HepG2 (cell line): ENCODE results near the gene RNASE4. TPM values are rescaled to one million over a fixed set of nuclear protein-coding genes. Genes with fewer than 3 reads are reported as not detected.

Experiments used
- CBFB ChIP-seq: sonication (generic); formaldehyde crosslinking; IDR thresholded peaks from 2 replicates; pipeline ENCODE4 v1.4.0; 2020; ENCODE audit warnings: missing genetic modification reagents
- CENPT ChIP-seq: sonication (generic); formaldehyde crosslinking; IDR thresholded peaks from 2 replicates; pipeline ENCODE4 v1.8.0; 2022; ENCODE audit warnings: low read depth, mild to moderate bottlenecking, moderate library complexity, missing genetic modification reagents
- CHCHD3 ChIP-seq: sonication (generic); formaldehyde crosslinking; IDR thresholded peaks from 2 replicates; pipeline ENCODE4 v1.8.0; 2022; ENCODE audit warnings: mild to moderate bottlenecking, missing genetic modification reagents, moderate library complexity
- FOXA1 ChIP-seq, 2 experiments: fragments of 450-650 bp in 1 of 2; sonication (generic) in 1 of 2; formaldehyde crosslinking in 1 of 2; IDR thresholded peaks; 2 replicates each; pipeline versions ENCODE4 v1.4.0 to v1.6.1; 2016 to 2020; ENCODE audit warnings: missing genetic modification reagents in 1 of 2
- GZF1 ChIP-seq: sonication (generic); formaldehyde crosslinking; IDR thresholded peaks from 2 replicates; pipeline ENCODE4 v1.5.1; 2020; ENCODE audit warnings: mild to moderate bottlenecking, missing genetic modification reagents
- ISX ChIP-seq: sonication (generic); formaldehyde crosslinking; conservative IDR thresholded peaks from 2 replicates; pipeline ENCODE4 v1.5.0; 2020; ENCODE audit warnings: missing genetic modification reagents
- MED1 ChIP-seq: sonication (generic); formaldehyde crosslinking; IDR thresholded peaks from 2 replicates; pipeline ENCODE4 v1.4.0; 2020; ENCODE audit warnings: missing genetic modification reagents
- NFATC3 ChIP-seq: sonication (generic); formaldehyde crosslinking; IDR thresholded peaks from 2 replicates; pipeline ENCODE4 v1.5.1; 2020; ENCODE audit warnings: mild to moderate bottlenecking, missing genetic modification reagents
- NFYC ChIP-seq: IDR thresholded peaks from 2 replicates; pipeline ENCODE4 v1.6.1; 2016; ENCODE audit warnings: missing genetic modification reagents, missing compliant biosample characterization
- RAD21 ChIP-seq: fragments of 450-650 bp; formaldehyde crosslinking; IDR thresholded peaks from 2 replicates; pipeline ENCODE4 v1.5.0; 2020; ENCODE audit warnings: mild to moderate bottlenecking
- RXRB ChIP-seq: IDR thresholded peaks from 2 replicates; pipeline ENCODE4 v1.6.1; 2016; ENCODE audit warnings: borderline replicate concordance, missing genetic modification reagents, missing compliant biosample characterization
- SOX13 ChIP-seq, 3 experiments: fragments of 450-650 bp in 1 of 3; sonication (generic) in 1 of 3; formaldehyde crosslinking in 1 of 3; IDR thresholded peaks in 2 of 3; conservative IDR thresholded peaks in 1 of 3; 2 replicates each; pipeline versions ENCODE4 v1.5.0 to v1.6.1; 2016 to 2020; ENCODE audit warnings: antibody characterized with exemption in 1 of 3, mild to moderate bottlenecking in 1 of 3, missing compliant biosample characterization in 1 of 3, missing genetic modification reagents in 1 of 3, moderate library complexity in 1 of 3
- SSRP1 ChIP-seq: IDR thresholded peaks from 2 replicates; pipeline ENCODE4 v1.6.1; 2016; ENCODE audit warnings: control low read depth
- TCF7 ChIP-seq: sonication (generic); IDR thresholded peaks from 2 replicates; pipeline ENCODE4 v1.6.1; 2016; ENCODE audit warnings: antibody characterized with exemption, low read depth
- TOE1 ChIP-seq: sonication (generic); formaldehyde crosslinking; IDR thresholded peaks from 2 replicates; pipeline ENCODE4 v1.4.0; 2020; ENCODE audit warnings: mild to moderate bottlenecking, missing genetic modification reagents
- YY1 ChIP-seq: IDR thresholded peaks from 2 replicates; pipeline ENCODE4 v1.6.1; 2011; ENCODE audit warnings: low read length, low read depth, moderate library complexity, mild to moderate bottlenecking; ENCODE audit not compliant: insufficient read depth, insufficient replicate concordance
- ZBTB8A ChIP-seq: sonication (generic); formaldehyde crosslinking; IDR thresholded peaks from 2 replicates; pipeline ENCODE4 v1.4.0; 2020; ENCODE audit warnings: mild to moderate bottlenecking, low read depth, missing genetic modification reagents, borderline replicate concordance
- ZFY ChIP-seq: sonication (generic); formaldehyde crosslinking; IDR thresholded peaks from 2 replicates; pipeline ENCODE4 v1.4.0; 2020; ENCODE audit warnings: missing genetic modification reagents
- ZKSCAN1 ChIP-seq: fragments of 150-350 bp; IDR thresholded peaks from 2 replicates; pipeline ENCODE4 v1.6.1; 2014; ENCODE audit warnings: low read length
- ZNF224 ChIP-seq: sonication (generic); formaldehyde crosslinking; IDR thresholded peaks from 2 replicates; pipeline ENCODE4 v1.5.0; 2020; ENCODE audit warnings: mild to moderate bottlenecking, missing genetic modification reagents
- ZNF24 ChIP-seq: fragments of 450-650 bp; IDR thresholded peaks from 2 replicates; pipeline ENCODE4 v1.6.1; 2017; ENCODE audit warnings: antibody characterized with exemption, mild to moderate bottlenecking
- ZNF629 ChIP-seq: sonication (generic); formaldehyde crosslinking; conservative IDR thresholded peaks from 2 replicates; pipeline ENCODE4 v1.5.0; 2020; ENCODE audit warnings: missing genetic modification reagents
- ZNF792 ChIP-seq: IDR thresholded peaks from 2 replicates; pipeline ENCODE4 v1.6.1; 2016
- ZNF816 ChIP-seq: sonication (generic); formaldehyde crosslinking; IDR thresholded peaks from 2 replicates; pipeline ENCODE4 v1.8.0; 2022; ENCODE audit warnings: missing genetic modification reagents, mild to moderate bottlenecking, borderline replicate concordance
- ZNF878 ChIP-seq: sonication (generic); formaldehyde crosslinking; IDR thresholded peaks from 2 replicates; pipeline ENCODE4 v1.8.1; 2023; ENCODE audit warnings: mild to moderate bottlenecking, missing genetic modification reagents, moderate library complexity
- polyA plus RNA-seq, 8 experiments: library from polyadenylated mRNA; depleted of rRNA in 3 of 8; stranded (reverse) in 7 of 8; unstranded in 1 of 8; fragments of >200 nt; fragmentation: Illumina TruSeq in 4 of 8; extraction: Trizol in 4 of 8; gene quantifications; 2 replicates each; pipeline versions ENCODE4 v1.2.1 to v1.2.3, GENCODE V29; 2011 to 2016; ENCODE audit warnings: low read depth in 4 of 8, missing spikeins in 1 of 8, mixed read lengths in 1 of 8; ENCODE audit not compliant: insufficient read depth in 1 of 8
- total RNA-seq, 5 experiments: library from RNA; depleted of rRNA; stranded (reverse); fragments of >200 nt; fragmentation: Illumina TruSeq; extraction: Trizol; gene quantifications; 2 replicates each; pipeline ENCODE4 v1.2.3, GENCODE V29; 2016; ENCODE audit warnings: low read depth in 1 of 5
- TF ChIP-seq, protein P1 (sequence below): IDR thresholded peaks from 2 replicates; pipeline ENCODE4 v1.6.1; 2016; ENCODE audit warnings: missing biosample characterization, missing genetic modification reagents, low read depth
- TF ChIP-seq, protein P2 (sequence below): sonication (generic); formaldehyde crosslinking; IDR thresholded peaks from 2 replicates; pipeline ENCODE4 v1.5.0; 2020; ENCODE audit warnings: missing genetic modification reagents
- TF ChIP-seq, protein P3 (sequence below), 2 experiments: fragments of 450-650 bp in 1 of 2; sonication (generic) in 1 of 2; formaldehyde crosslinking; IDR thresholded peaks; 2 replicates each; pipeline versions ENCODE4 v1.5.0 to v1.8.0; 2020 to 2022; ENCODE audit warnings: mild to moderate bottlenecking in 1 of 2, missing genetic modification reagents in 1 of 2

The RNASE4 gene
- total and polyA plus RNA-seq, 2 of the 13 experiments (the other 11 are each of a cell fraction or from before 2014, with no cell fraction given): 109 to 983 TPM

DNA sequence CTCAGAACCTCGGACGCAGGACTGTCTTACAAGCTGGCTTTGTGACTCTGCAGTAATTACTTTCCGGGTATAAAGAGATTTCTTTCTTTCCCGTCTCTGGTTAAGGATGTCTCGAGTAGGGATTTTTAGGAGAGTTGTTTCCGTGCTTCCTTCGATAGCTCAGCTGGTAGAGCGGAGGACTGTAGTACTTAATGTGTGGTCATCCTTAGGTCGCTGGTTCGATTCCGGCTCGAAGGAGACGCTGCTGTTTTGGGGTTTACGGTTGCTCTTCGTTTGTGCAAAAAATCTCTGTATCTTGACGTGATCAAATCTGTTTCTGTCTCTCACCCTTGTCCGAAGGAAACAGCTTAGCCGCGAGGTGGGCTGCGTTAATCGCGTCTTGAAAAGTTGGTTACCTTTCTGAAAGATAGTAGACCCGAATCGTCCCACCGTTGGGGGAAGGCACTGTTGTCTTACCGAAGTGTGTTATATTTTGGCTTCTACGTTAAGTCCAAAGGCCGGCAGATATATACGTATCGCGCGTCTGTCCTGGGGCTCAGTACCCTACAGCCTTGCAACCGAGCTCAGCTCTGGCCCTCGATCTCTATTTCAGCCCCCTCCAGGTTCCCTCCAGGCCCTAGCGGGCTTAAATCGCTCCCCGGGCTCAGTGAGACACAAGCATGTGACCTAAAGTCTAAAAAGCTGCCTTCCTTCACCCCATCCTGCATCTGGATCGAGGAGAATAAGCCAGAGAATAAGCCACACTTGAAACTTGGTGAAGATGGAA lies 1.1 kb upstream of the RNASE4 start (continued):
- TF ChIP-seq NFYC (CRISPR knock-in tag) (0 out of 2 replicates have a peak, but pooled peaks have one; percentile 31), RAD21 (CRISPR knock-in tag) (0 out of 2 replicates have a peak, but pooled peaks have one; percentile 4), YY1 (no peak), ZNF816 (CRISPR knock-in tag) (peak; percentile 91; the same call in 1 of the 2 replicates), ZKSCAN1 (no peak; the same call in 1 of the 2 replicates), ZNF224 (CRISPR knock-in tag) (no peak), MED1 (CRISPR knock-in tag) (peak; percentile 57; the same call in 1 of the 2 replicates), TOE1 (peak; percentile 66; the same call in 1 of the 2 replicates), ZNF792 (CRISPR knock-in tag) (peak; percentile 85), SSRP1 (CRISPR knock-in tag) (peak; percentile 100), TCF7 (no peak), ISX (CRISPR knock-in tag) (0 out of 2 replicates have a peak, but pooled peaks have one; percentile 4), NFATC3 (CRISPR knock-in tag) (no peak), ZBTB8A (CRISPR knock-in tag) (no peak; the same call in 1 of the 2 replicates), RXRB (CRISPR knock-in tag) (peak; percentile 64), ZNF878 (CRISPR knock-in tag) (peak; percentile 55), FOXA1 (IDR thresholded peaks at IDR 0.05) (no peak), FOXA1 (CRISPR knock-in tag; IDR thresholded peaks at IDR 0.05) (no peak), ZFY (CRISPR knock-in tag) (0 out of 2 replicates have a peak, but pooled peaks have one; percentile 2), GZF1 (CRISPR knock-in tag) (peak; percentile 2; the same call in 1 of the 2 replicates), ZNF629 (CRISPR knock-in tag) (peak; percentile 45; the same call in 1 of the 2 replicates), ZNF24 (peak; percentile 98), CENPT (CRISPR knock-in tag) (0 out of 2 replicates have a peak, but pooled peaks have one; percentile 46), CHCHD3 (CRISPR knock-in tag) (0 out of 2 replicates have a peak, but pooled peaks have one; percentile 14), SOX13 (IDR thresholded peaks at IDR 0.05) (peak; percentile 69), SOX13 (CRISPR knock-in tag; conservative IDR thresholded peaks at IDR 0.05 in 1 of 2, IDR thresholded peaks at IDR 0.05 in 1 of 2) (peak in 1 of 2 experiments; percentile 33; a peak in 2 of 4 replicates), CBFB (CRISPR knock-in tag) (no peak)
- TF ChIP-seq, protein P1, sequence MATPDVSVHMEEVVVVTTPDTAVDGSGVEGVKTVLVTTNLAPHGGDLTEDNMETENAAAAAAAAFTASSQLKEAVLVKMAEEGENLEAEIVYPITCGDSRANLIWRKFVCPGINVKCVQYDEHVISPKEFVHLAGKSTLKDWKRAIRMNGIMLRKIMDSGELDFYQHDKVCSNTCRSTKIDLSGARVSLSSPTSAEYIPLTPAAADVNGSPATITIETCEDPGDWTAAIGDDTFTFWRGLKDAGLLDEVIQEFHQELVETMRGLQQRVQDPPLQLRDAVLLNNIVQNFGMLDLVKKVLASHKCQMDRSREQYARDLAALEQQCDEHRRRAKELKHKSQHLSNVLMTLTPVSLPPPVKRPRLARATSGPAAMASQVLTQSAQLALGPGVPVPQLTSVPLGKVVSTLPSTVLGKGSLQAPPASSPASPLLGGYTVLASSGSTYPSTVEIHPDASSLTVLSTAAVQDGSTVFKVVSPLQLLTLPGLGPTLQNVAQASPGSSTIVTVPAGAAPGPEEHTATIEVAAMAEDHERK: no peak
- TF ChIP-seq, protein P2, sequence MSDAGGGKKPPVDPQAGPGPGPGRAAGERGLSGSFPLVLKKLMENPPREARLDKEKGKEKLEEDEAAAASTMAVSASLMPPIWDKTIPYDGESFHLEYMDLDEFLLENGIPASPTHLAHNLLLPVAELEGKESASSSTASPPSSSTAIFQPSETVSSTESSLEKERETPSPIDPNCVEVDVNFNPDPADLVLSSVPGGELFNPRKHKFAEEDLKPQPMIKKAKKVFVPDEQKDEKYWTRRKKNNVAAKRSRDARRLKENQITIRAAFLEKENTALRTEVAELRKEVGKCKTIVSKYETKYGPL (CRISPR knock-in tag): 0 out of 2 replicates have a peak, but pooled peaks have one; percentile 47
- TF ChIP-seq, protein P3, sequence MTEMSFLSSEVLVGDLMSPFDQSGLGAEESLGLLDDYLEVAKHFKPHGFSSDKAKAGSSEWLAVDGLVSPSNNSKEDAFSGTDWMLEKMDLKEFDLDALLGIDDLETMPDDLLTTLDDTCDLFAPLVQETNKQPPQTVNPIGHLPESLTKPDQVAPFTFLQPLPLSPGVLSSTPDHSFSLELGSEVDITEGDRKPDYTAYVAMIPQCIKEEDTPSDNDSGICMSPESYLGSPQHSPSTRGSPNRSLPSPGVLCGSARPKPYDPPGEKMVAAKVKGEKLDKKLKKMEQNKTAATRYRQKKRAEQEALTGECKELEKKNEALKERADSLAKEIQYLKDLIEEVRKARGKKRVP (CRISPR knock-in tag; IDR thresholded peaks at IDR 0.05): peak in 1 of 2 experiments; percentile 16; a peak in 2 of 4 replicates
